Neural cell (in vitro differentiated cells): ENCODE data around the gene SH3PXD2B. TPM values are rescaled to one million over a fixed set of nuclear protein-coding genes. Genes with fewer than 3 reads are reported as not detected.
"Not testable (repeated sequence)": the region's sequence is repeated elsewhere in the genome, so short reads cannot be mapped to it uniquely, and the experiment has no call there.

ENCODE experiments used
- H2AFZ ChIP-seq: fragments of 200-600, 300-800 bp; sonication (generic), shearing (Covaris generic); 2 replicates; pipeline ENCODE4 v1.6.0; 2014; ENCODE audit warnings: low read depth, mild to moderate bottlenecking, antibody characterized with exemption, low read length, moderate library complexity
- H3F3A ChIP-seq: fragments of 200-600 bp; shearing (Covaris generic); 2 replicates; pipeline ENCODE4 v1.6.1; 2016; ENCODE audit warnings: mild to moderate bottlenecking, moderate library complexity, mixed read lengths, antibody characterized with exemption, low read length; ENCODE audit not compliant: insufficient read depth, poor library complexity, severe bottlenecking
- H3K27ac ChIP-seq: fragments of 200-600, 300-800 bp; sonication (generic), shearing (Covaris generic); 2 replicates; pipeline ENCODE4 v1.5.1; 2014; ENCODE audit warnings: mild to moderate bottlenecking, low read length, moderate library complexity
- H3K27me3 ChIP-seq: fragments of 300-800, 200-600 bp; sonication (generic), shearing (Covaris generic); 2 replicates; pipeline ENCODE4 v1.6.0; 2014; ENCODE audit warnings: mild to moderate bottlenecking, low read depth, low read length, moderate library complexity; ENCODE audit not compliant: insufficient read depth
- H3K36me3 ChIP-seq: fragments of 300-800, 200-600 bp; sonication (generic), shearing (Covaris generic); 2 replicates; pipeline ENCODE4 v1.5.1; 2014; ENCODE audit warnings: mild to moderate bottlenecking, antibody characterized with exemption, low read length, moderate library complexity; ENCODE audit not compliant: insufficient read depth
- H3K4me2 ChIP-seq: fragments of 300-800, 200-600 bp; sonication (generic), shearing (Covaris generic); 2 replicates; pipeline ENCODE4 v1.6.0; 2014; ENCODE audit warnings: mild to moderate bottlenecking, low read length
- H3K4me3 ChIP-seq: fragments of 300-800, 200-600 bp; sonication (generic), shearing (Covaris generic); 2 replicates; pipeline ENCODE4 v1.5.1; 2014; ENCODE audit warnings: mild to moderate bottlenecking, low read length, moderate library complexity
- H3K79me2 ChIP-seq: fragments of 200-600 bp; shearing (Covaris generic); replicated peaks from 2 replicates; pipeline ENCODE4 v1.6.0; 2014; ENCODE audit warnings: mild to moderate bottlenecking, low read length, moderate library complexity; ENCODE audit not compliant: insufficient read depth
- H3K9ac ChIP-seq: fragments of 300-800, 200-600 bp; sonication (generic), shearing (Covaris generic); 2 replicates; pipeline ENCODE4 v1.6.1; 2016; ENCODE audit warnings: mild to moderate bottlenecking, low read length, mixed read lengths
- H3K9me2 ChIP-seq: fragments of 200-600 bp; shearing (Covaris generic); 2 replicates; pipeline ENCODE4 v1.6.1; 2016; ENCODE audit warnings: mild to moderate bottlenecking, low read length, mixed read lengths; ENCODE audit not compliant: insufficient read depth
- H3K9me3 ChIP-seq: fragments of 200-600, 300-800 bp; sonication (generic), shearing (Covaris generic); 2 replicates; pipeline ENCODE4 v1.6.1; 2016; ENCODE audit warnings: mild to moderate bottlenecking, mixed run types, low read length, moderate library complexity, mixed read lengths
- H4K20me1 ChIP-seq: fragments of 200-600 bp; shearing (Covaris generic); 2 replicates; pipeline ENCODE4 v1.6.1; 2016; ENCODE audit warnings: mild to moderate bottlenecking, mixed run types; ENCODE audit not compliant: insufficient read depth
- CTCF ChIP-seq: fragments of 450-650 bp; IDR thresholded peaks from 2 replicates; pipeline ENCODE4 v1.5.1; 2014; ENCODE audit warnings: antibody characterized with exemption, mild to moderate bottlenecking, moderate library complexity; ENCODE audit not compliant: poor library complexity, severe bottlenecking
- EP300 ChIP-seq: fragments of 450-650 bp; conservative IDR thresholded peaks from 2 replicates; pipeline ENCODE4 v1.6.1; 2014; ENCODE audit warnings: antibody characterized with exemption, mild to moderate bottlenecking, moderate library complexity; ENCODE audit not compliant: poor library complexity, severe bottlenecking
- EZH2 ChIP-seq: fragments of 200-600, 300-800 bp; shearing (Covaris generic), sonication (generic); IDR thresholded peaks from 2 replicates; pipeline ENCODE4 v1.6.1; 2014; ENCODE audit warnings: antibody characterized with exemption, low read length, borderline replicate concordance, mild to moderate bottlenecking; ENCODE audit not compliant: insufficient read depth, poor library complexity, severe bottlenecking
- MXI1 ChIP-seq: fragments of 450-650 bp; conservative IDR thresholded peaks from 2 replicates; pipeline ENCODE4 v1.6.1; 2014; ENCODE audit warnings: antibody characterized with exemption, mild to moderate bottlenecking; ENCODE audit not compliant: poor library complexity, severe bottlenecking
- POLR2AphosphoS5 ChIP-seq: IDR thresholded peaks from 2 replicates; pipeline ENCODE4 v1.6.1; 2012
- RAD21 ChIP-seq: fragments of 450-650 bp; conservative IDR thresholded peaks from 2 replicates; pipeline ENCODE4 v1.6.1; 2014; ENCODE audit warnings: antibody characterized with exemption, mild to moderate bottlenecking, moderate library complexity
- REST ChIP-seq: IDR thresholded peaks from 2 replicates; pipeline ENCODE4 v1.6.1; 2012; ENCODE audit warnings: borderline replicate concordance
- SMC3 ChIP-seq: fragments of 450-650 bp; conservative IDR thresholded peaks from 2 replicates; pipeline ENCODE4 v1.6.1; 2014; ENCODE audit warnings: antibody characterized with exemption, mild to moderate bottlenecking, moderate library complexity; ENCODE audit not compliant: poor library complexity
- TAF1 ChIP-seq: IDR thresholded peaks from 2 replicates; pipeline ENCODE4 v1.6.1; 2012; ENCODE audit warnings: low read depth
- polyA plus RNA-seq: library from polyadenylated mRNA; depleted of rRNA; stranded (reverse); fragments of >200 nt; gene quantifications from 2 replicates; pipeline ENCODE4 v1.2.3, GENCODE V29; 2014

The SH3PXD2B gene
- polyA plus RNA-seq, 1 donor from 2014 or later, result 11.7 TPM

GRCh38 chr5:172403189-172403796 lies 51.0 kb downstream of the SH3PXD2B start:
- H3K36me3 ChIP-seq, result no peaks in the 10 kb centered on the region
- no peak overlapping the region for H2AFZ ChIP-seq
- H3K9ac ChIP-seq, result no peak overlapping the region
- H3K9me2 ChIP-seq, result no peaks in the 10 kb centered on the region
- H3F3A ChIP-seq, result no peaks in the 10 kb centered on the region
- H3K4me2 ChIP-seq, result no peak overlapping the region
- no peaks in the 10 kb centered on the region for H4K20me1 ChIP-seq
- H3K27me3 ChIP-seq, result no peaks in the 10 kb centered on the region
- no peak overlapping the region for H3K27ac ChIP-seq
- no peaks in the 10 kb centered on the region for H3K79me2 ChIP-seq
- TF ChIP-seq EP300 (no peak), EZH2 (no peak)
- H3K4me3 ChIP-seq, result no peak overlapping the region
- H3K9me3 ChIP-seq, result no peaks in the 10 kb centered on the region

GRCh38 chr5:172402531-172403188 lies 51.7 kb downstream of the SH3PXD2B start:
- Histone ChIP-seq H3K4me2 (no peak overlapping the region), H4K20me1 (no peaks in the 10 kb centered on the region), H3F3A (no peaks in the 10 kb centered on the region), H3K36me3 (no peaks in the 10 kb centered on the region), H2AFZ (no peak overlapping the region), H3K9me2 (no peaks in the 10 kb centered on the region), H3K27ac (no peak overlapping the region), H3K9me3 (no peaks in the 10 kb centered on the region), H3K79me2 (no peaks in the 10 kb centered on the region), H3K4me3 (no peak overlapping the region), H3K9ac (no peak overlapping the region), H3K27me3 (no peaks in the 10 kb centered on the region)
- TF ChIP-seq EP300, result no peak
- TF ChIP-seq REST, result no peak
- no peak for TF ChIP-seq CTCF
- TF ChIP-seq RAD21, result no peak
- no peak for TF ChIP-seq POLR2AphosphoS5
- no peak for TF ChIP-seq EZH2
- no peak for TF ChIP-seq TAF1
- no peak for TF ChIP-seq SMC3
- TF ChIP-seq MXI1, result no peak

DNA sequence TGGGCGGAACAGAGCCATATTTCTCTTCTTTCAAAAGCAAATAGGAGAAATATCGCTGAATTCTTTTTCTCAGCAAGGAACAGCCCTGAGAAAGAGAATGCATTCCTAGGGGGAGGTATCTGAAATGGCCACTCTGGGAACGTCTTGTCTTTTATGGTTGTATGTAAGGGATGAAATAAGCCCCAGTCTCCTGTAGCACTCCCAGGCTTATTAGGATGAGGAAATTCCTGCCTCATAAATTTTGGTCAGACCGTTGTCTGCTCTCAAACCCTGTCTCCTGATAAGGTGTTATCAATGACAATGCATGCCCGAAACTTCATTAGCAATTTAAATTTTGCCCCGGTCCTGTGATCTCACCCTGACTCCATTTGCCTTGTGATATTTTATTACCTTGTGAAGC lies 52.3 kb downstream of the SH3PXD2B start:
- H3K36me3 ChIP-seq, H3K9me2 ChIP-seq, H3K27ac ChIP-seq, H3K79me2 ChIP-seq, H4K20me1 ChIP-seq, H3F3A ChIP-seq, H3K4me2 ChIP-seq, H3K9me3 ChIP-seq, H3K4me3 ChIP-seq, H2AFZ ChIP-seq, H3K9ac ChIP-seq, H3K27me3 ChIP-seq: not testable (repeated sequence)
